NCI-H1436 treated with DMSO at 0.1 percent for 48 hours (cell line): ENCODE data around the gene PLSCR5.

Source experiments
- DNase-seq: peaks from one replicate; lab custom pipeline; 2025; lab: John Stamatoyannopoulos, UW

The PLSCR5 gene

DNA sequence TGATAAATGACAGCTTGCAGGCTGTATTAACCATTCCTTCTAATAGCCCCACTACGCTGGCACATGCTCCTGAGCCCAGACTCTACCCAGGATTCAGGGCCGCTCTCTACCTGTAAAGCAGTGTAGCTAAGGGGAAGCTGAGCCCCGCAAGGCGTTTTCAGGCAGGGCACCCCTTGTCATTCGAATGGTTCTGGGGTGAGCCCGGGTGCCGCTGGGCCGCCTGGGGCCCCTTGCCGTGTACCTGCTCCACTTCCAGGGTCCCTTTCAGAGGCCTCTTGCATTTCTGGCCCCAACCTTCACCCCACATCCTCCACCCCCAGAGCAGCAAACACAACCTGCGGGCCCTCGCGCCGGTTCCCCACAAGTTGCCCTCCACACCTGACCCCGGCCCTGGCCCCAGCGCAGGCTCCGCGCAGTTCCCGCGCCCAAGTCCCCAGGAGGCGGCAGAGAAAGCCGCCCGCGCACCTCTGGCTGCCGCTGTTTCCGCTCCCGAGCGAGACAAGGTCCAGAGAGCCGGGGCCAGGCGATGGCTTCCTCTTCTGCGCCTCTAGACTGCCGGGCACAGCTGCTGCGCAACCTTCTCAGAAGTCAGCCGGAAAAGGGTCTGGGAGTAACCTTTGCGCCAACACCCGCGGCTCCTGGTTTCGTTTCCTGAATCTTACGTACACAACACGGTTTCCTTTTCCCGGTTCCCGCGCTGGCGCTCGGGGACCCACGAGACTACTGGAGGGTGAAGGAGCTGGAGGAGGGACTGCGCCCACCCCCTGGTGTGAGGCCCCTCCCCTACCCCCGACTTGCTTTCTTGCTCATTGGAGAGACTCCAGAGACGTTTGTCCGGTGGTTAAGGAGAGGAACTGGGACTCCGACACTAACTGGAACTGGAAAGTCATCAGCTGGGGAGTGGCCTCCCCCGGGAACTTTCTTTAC is 60.9 kb downstream of the PLSCR5 start, which contains the start of gene PLSCR1:
TSS of gene PLSCR1 (minus strand) at position 606 of the 927 bp plus-strand sequence. CDS start 8,055 bp downstream, outside the sequence.
- peak; percentile 73 for DNase-seq

DNA sequence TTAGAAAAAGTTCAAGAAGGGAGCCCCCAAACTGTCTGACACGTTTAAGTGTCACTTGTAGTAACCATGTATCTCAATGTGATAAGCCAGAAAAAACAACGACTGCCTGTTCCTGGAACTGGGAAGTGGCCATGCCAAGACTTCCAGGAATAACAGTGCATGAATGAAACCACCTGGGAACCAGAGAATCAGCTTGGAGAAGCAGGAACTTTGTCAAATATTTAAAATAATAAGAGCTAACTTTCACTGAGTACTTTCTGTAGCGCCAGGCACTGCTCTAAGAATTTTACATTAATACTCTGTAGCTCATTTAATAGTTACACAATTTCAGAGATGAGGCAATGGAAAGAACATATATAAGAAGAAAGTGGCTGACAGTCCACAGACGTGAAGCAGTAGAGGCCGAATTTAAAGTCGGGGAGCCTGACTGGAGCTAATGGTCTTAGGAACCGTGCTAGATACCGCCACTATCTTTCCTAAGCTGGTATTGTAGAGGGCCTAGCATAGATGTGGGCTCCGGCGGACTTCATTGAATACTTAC is 61.6 kb downstream of the PLSCR5 start:
- no peak for DNase-seq

DNA sequence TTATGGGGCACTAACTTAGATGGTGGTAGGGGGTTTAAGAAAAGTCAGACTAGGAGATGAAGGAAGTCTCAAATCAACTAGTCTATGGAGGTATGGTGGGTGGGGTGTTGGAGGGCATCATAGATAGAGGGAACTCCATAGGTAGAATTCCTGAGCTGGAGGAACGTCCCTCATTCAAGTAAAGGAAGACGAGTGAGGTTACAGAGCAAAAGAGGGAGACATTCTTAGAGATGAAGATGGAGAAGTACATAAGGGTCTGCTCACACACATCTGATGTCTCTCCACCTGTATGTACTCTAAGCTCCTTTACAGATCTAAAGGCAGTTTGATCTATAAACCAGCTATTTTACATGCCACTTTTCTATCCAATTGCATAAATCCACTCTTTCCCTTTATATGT is 62.2 kb downstream of the PLSCR5 start:
- DNase-seq, result no peak

DNA sequence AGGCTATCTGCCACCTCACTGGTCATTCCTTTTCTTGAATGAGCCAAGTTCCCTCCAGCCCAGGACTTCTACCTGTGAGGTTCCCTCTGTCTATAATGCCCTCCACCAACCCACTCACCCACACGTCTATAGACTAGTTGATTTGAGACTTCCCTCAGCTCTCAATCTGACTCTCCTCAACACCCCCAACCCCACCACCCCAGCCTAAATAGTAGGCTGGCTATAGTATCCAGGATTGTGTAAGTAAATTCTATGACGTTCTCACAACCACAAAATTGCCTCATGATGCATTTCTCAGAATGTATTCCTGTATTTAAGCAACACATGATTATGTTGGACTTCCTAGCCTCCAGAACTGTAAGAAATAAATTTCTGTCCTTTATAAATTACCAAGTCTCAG is 63.0 kb downstream of the PLSCR5 start:
- no peak for DNase-seq

DNA sequence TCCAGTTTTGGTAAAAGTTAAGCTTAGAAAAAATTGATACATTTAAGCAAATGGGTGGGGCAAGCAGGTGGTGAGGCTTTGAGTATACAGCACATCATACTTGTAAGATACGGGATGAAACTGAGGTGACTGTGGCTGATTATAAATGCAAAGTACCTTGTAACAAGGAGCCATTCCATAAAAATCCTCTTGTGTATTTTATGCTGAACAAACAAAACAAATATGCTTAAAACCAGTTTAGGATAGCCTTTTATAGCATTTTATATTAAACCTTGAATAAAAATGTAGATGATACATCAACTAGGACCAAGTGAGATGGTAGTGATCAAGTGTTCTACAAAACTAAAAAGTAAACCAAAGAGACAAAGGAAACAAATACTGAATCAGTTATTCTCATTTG is 64.2 kb downstream of the PLSCR5 start:
- no peak for DNase-seq

DNA sequence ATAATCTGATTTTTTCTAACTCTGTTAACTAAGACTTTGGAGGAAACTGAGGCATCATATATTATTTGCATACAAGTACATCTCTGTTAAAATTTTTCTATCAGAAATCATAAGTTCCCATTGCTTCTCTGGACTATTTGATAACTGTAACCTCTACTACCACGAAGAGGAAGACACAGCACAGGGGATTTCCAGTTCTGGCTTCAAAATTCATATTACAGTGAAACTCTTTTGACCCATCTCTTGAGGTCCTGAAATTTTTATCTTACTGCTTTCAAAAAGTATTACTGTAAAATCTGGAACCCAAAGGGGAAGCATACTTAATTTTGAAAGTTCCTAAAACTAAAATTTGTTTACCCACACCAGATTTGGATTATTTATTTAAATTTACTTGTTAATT is 64.9 kb downstream of the PLSCR5 start:
- DNase-seq, result no peak

DNA sequence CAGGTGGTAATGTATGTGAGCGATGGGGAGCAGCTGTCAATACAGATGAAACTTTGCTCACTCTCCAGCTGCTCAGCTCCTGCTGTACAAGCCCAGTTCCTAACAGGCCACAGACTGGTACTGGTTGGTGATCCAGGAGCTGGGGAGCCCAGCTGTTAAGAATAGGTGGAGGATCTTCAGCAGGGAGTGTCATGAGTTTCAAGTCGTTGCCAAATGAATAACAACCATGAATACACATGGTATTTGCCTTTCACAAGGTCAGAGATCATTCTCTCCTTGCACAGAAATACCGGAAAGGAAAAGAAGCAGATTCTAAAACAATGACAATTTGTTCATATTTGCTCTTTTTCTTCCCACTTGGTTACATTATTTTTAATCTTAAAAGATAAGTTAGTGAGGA is 65.8 kb downstream of the PLSCR5 start:
- DNase-seq, result no peak

DNA sequence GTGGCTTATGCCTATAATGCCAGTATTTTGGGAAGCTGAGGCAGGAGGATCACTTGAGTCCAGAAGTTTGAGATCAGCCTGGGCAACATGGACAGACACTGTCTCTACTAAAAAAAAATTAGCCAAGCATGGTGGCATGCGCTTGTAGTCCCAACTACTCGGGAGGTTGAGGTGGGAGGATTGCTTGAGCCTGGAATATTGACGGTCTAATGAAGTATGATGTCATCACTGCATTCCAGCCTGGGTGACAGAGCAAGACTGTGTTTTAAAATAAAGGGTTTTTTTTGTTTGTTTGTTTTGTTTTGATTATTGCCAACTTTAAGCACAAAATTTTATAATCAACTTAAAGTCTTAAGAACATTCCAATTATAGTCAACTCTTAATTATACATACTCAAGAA is 67.5 kb downstream of the PLSCR5 start:
- no peak for DNase-seq

DNA sequence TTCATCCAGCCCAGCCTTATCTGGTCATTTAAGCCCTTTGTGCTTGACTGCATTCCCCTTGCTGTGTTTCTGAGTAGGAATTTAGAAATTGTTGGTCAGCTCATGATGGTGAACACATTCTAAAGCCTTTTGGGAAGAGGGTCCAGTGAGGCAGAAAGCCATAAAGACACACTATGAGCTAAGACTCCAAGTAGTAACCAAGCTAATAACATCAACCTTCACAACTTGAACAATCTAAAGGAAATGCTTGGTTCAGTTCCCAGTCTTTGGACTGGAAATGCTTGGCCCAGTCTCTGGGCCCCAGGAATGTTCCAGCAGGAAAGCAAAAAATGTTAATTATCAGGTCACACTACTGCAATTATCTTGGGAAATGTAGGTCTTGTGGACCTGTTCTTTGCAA is 68.5 kb downstream of the PLSCR5 start:
- no peak for DNase-seq
